RPMI8226 (cell line): ENCODE results near the gene ELF2.
"Not testable (repeated sequence)": the region's sequence is repeated elsewhere in the genome, so short reads cannot be mapped to it uniquely, and the experiment has no call there.

Experiments used
- DNase-seq: peaks from one replicate; pipeline ENCODE4 v3.0.0-alpha.2; 2015

The ELF2 gene

GRCh38 chr4:139177049-139177868 lies at the start of gene ELF2:
Gene ELF2, minus strand, starts transcription at chr4:139177218. Its CDS starts 39,517 bp downstream, at chr4:139137701.
- peak; percentile 95 for DNase-seq

GRCh38 chr4:139223682-139224317 lies 46.8 kb upstream of the ELF2 start:
- DNase-seq: peak; percentile 42

- DNase-seq: no peak
Observed at GRCh38 chr4:139222215-139222614, 45.2 kb upstream of the ELF2 start.

- DNase-seq: no peak
Observed at GRCh38 chr4:139221687-139222086, 44.7 kb upstream of the ELF2 start.

GRCh38 chr4:139219450-139220055 lies 42.5 kb upstream of the ELF2 start:
- DNase-seq: no peak

- peak; percentile 93 for DNase-seq
Observed at GRCh38 chr4:139214039-139214534, 37.1 kb upstream of the ELF2 start.

- peak; percentile 51 for DNase-seq
Observed at GRCh38 chr4:139213633-139214032, 36.6 kb upstream of the ELF2 start.

GRCh38 chr4:139212900-139213299 lies 35.9 kb upstream of the ELF2 start:
- no peak for DNase-seq

GRCh38 chr4:139210486-139210885 lies 33.5 kb upstream of the ELF2 start:
- DNase-seq: no peak

GRCh38 chr4:139209470-139210063 lies 32.5 kb upstream of the ELF2 start:
- DNase-seq: peak; percentile 70

GRCh38 chr4:139208404-139208945 lies 31.5 kb upstream of the ELF2 start:
- DNase-seq: peak; percentile 83

- DNase-seq: no peak
Observed at GRCh38 chr4:139207873-139208403, 30.9 kb upstream of the ELF2 start.

GRCh38 chr4:139207247-139207646 lies 30.2 kb upstream of the ELF2 start:
- peak; percentile 73 for DNase-seq

- DNase-seq: no peak
Observed at GRCh38 chr4:139202991-139203390, 26.0 kb upstream of the ELF2 start.

- DNase-seq: no peak
Observed at GRCh38 chr4:139200506-139200905, 23.5 kb upstream of the ELF2 start.

GRCh38 chr4:139200102-139200501 lies 23.1 kb upstream of the ELF2 start:
- no peak for DNase-seq

GRCh38 chr4:139197214-139197613 lies 20.2 kb upstream of the ELF2 start:
- not testable (repeated sequence) for DNase-seq

- no peak for DNase-seq
Observed at GRCh38 chr4:139196462-139196861, 19.4 kb upstream of the ELF2 start.

GRCh38 chr4:139191373-139191772 lies 14.4 kb upstream of the ELF2 start:
- DNase-seq: peak; percentile 46

- no peak for DNase-seq
Observed at GRCh38 chr4:139189972-139190371, 13.0 kb upstream of the ELF2 start.

GRCh38 chr4:139189417-139189749 lies 12.4 kb upstream of the ELF2 start:
- no peak for DNase-seq

- DNase-seq: peak; percentile 72
Observed at GRCh38 chr4:139188648-139189416, 11.8 kb upstream of the ELF2 start.
